ENCODE measurements around the gene SLC24A3. TPM values are rescaled to one million over a fixed set of nuclear protein-coding genes. Genes with fewer than 3 reads are reported as not detected.

SLC24A3 gene
- polyA plus RNA-seq, 1 donor (not counting 4 experiments of a cell fraction or from before 2014, with no cell fraction given), result 0.17 TPM

- Histone ChIP-seq H3K9ac (ENCODE audit: control insufficient read depth, extremely low read depth, insufficient read depth, low read length) (no peak overlapping the region), H3K9me1 (ENCODE audit: control insufficient read depth, extremely low read depth, insufficient read depth, low read length) (no peaks in the 10 kb centered on the region), H3K27ac (ENCODE audit: control insufficient read depth, insufficient read depth, low read length) (no peak overlapping the region), H3K4me1 (ENCODE audit: control insufficient read depth, extremely low read depth, insufficient read depth, low read length) (no peaks in the 10 kb centered on the region), H3K9me3 (ENCODE audit: control insufficient read depth, low read depth, low read length) (no peaks in the 10 kb centered on the region), H3K4me3 (ENCODE audit: control insufficient read depth in 2 of 3, extremely low read depth in 1 of 3, insufficient read depth in 2 of 3, low read depth in 1 of 3, low read length in 3 of 3) (no peak overlapping the region), H3K27me3 (ENCODE audit: control insufficient read depth, extremely low read depth, insufficient read depth, low read length) (no peaks in the 10 kb centered on the region), H3K4me2 (ENCODE audit: control insufficient read depth, extremely low read depth, insufficient read depth, low read depth, low read length) (no peak overlapping the region), H3K79me2 (ENCODE audit: control insufficient read depth, insufficient read depth, low read length) (no peaks in the 10 kb centered on the region), H2AFZ (ENCODE audit: control insufficient read depth, low read length) (no peak overlapping the region), H3K36me3 (ENCODE audit: control insufficient read depth in 2 of 2, extremely low read depth in 1 of 2, insufficient read depth in 2 of 2, low read length in 2 of 2) (no peaks in the 10 kb centered on the region), H4K20me1 (ENCODE audit: control insufficient read depth, extremely low read depth, insufficient read depth, low read length) (no peaks in the 10 kb centered on the region)
- FAIRE-seq (no peak), DNase-seq (ENCODE audit: low read depth, low spot score) (no peak)
- no peak for TF ChIP-seq EZH2 (IDR thresholded peaks at IDR 0.05; ENCODE audit: low read length)
- no peak for TF ChIP-seq CTCF (optimal IDR thresholded peaks at IDR 0.05 in 1 of 3, IDR thresholded peaks at IDR 0.05 in 1 of 3, conservative IDR thresholded peaks at IDR 0.05 in 1 of 3; ENCODE audit: extremely low read depth in 1 of 3, insufficient read depth in 2 of 3, low read length in 3 of 3)
- dilution Hi-C loops (cut with MboI; ENCODE audit: extremely low pct_ligation_motif_present, low sequenced_read_pairs), result no loop called here
Measured at GRCh38 chr20:19380211-19380610, 167.8 kb downstream of the SLC24A3 start.

GRCh38 chr20:19381947-19382346, 169.5 kb downstream of the SLC24A3 start:
- no peaks in the 10 kb centered on the region for H3K36me3 ChIP-seq (ENCODE audit: control insufficient read depth in 2 of 2, extremely low read depth in 1 of 2, insufficient read depth in 2 of 2, low read length in 2 of 2)
- no peaks in the 10 kb centered on the region for H4K20me1 ChIP-seq (ENCODE audit: control insufficient read depth, extremely low read depth, insufficient read depth, low read length)
- H3K79me2 ChIP-seq (ENCODE audit: control insufficient read depth, insufficient read depth, low read length), result no peaks in the 10 kb centered on the region
- dilution Hi-C loops (cut with MboI; ENCODE audit: extremely low pct_ligation_motif_present, low sequenced_read_pairs), result no loop called here
- no peaks in the 10 kb centered on the region for H3K27me3 ChIP-seq (ENCODE audit: control insufficient read depth, extremely low read depth, insufficient read depth, low read length)
- FAIRE-seq (no peak), DNase-seq (ENCODE audit: low read depth, low spot score) (no peak)
- no peak overlapping the region for H3K9ac ChIP-seq (ENCODE audit: control insufficient read depth, extremely low read depth, insufficient read depth, low read length)
- no peak overlapping the region for H3K4me2 ChIP-seq (ENCODE audit: control insufficient read depth, extremely low read depth, insufficient read depth, low read depth, low read length)
- no peaks in the 10 kb centered on the region for H3K9me3 ChIP-seq (ENCODE audit: control insufficient read depth, low read depth, low read length)
- H3K4me3 ChIP-seq (ENCODE audit: control insufficient read depth in 2 of 3, extremely low read depth in 1 of 3, insufficient read depth in 2 of 3, low read depth in 1 of 3, low read length in 3 of 3), result no peak overlapping the region
- H3K9me1 ChIP-seq (ENCODE audit: control insufficient read depth, extremely low read depth, insufficient read depth, low read length), result no peaks in the 10 kb centered on the region
- no peaks in the 10 kb centered on the region for H3K4me1 ChIP-seq (ENCODE audit: control insufficient read depth, extremely low read depth, insufficient read depth, low read length)
- TF ChIP-seq EZH2 (IDR thresholded peaks at IDR 0.05; ENCODE audit: low read length) (no peak), CTCF (optimal IDR thresholded peaks at IDR 0.05 in 1 of 3, IDR thresholded peaks at IDR 0.05 in 1 of 3, conservative IDR thresholded peaks at IDR 0.05 in 1 of 3; ENCODE audit: extremely low read depth in 1 of 3, insufficient read depth in 2 of 3, low read length in 3 of 3) (no peak)
- H2AFZ ChIP-seq (ENCODE audit: control insufficient read depth, low read length), result no peak overlapping the region
- no peak overlapping the region for H3K27ac ChIP-seq (ENCODE audit: control insufficient read depth, insufficient read depth, low read length)
